Measurements from ENCODE around the gene ADH6.

ADH6 gene

DNA sequence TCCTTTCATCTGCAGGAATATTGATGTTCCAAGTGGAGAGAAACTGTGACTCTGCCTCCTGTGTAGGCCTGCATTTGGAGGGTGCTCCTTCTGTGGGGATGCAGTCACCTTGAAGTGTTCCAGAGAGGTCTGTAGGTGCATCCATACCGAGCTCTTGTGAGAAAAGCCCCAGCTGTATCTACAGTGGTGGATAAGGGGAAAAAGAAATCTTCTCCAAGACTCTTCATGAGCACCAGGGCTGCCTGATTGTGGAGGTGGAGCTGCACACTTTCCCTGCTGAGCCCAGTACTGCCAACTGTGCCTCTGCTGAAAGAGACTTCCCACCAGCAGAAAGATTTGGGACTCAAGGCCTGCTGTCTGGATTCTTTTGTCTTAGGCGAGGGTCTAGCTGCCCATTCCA is 39.9 kb downstream of the ADH6 start:
- TF ChIP-seq, protein P1, sequence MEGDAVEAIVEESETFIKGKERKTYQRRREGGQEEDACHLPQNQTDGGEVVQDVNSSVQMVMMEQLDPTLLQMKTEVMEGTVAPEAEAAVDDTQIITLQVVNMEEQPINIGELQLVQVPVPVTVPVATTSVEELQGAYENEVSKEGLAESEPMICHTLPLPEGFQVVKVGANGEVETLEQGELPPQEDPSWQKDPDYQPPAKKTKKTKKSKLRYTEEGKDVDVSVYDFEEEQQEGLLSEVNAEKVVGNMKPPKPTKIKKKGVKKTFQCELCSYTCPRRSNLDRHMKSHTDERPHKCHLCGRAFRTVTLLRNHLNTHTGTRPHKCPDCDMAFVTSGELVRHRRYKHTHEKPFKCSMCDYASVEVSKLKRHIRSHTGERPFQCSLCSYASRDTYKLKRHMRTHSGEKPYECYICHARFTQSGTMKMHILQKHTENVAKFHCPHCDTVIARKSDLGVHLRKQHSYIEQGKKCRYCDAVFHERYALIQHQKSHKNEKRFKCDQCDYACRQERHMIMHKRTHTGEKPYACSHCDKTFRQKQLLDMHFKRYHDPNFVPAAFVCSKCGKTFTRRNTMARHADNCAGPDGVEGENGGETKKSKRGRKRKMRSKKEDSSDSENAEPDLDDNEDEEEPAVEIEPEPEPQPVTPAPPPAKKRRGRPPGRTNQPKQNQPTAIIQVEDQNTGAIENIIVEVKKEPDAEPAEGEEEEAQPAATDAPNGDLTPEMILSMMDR (IDR thresholded peaks at IDR 0.05; ENCODE audit: borderline replicate concordance, control extremely low read depth, extremely low read depth, insufficient read depth, missing control alignments) = no peak
- in situ Hi-C loops (cut with MboI; ENCODE audit: low sequenced_read_pairs, unreplicated experiment) = no loop called here
- DNase-seq (ENCODE audit: low spot score) = no peak

DNA sequence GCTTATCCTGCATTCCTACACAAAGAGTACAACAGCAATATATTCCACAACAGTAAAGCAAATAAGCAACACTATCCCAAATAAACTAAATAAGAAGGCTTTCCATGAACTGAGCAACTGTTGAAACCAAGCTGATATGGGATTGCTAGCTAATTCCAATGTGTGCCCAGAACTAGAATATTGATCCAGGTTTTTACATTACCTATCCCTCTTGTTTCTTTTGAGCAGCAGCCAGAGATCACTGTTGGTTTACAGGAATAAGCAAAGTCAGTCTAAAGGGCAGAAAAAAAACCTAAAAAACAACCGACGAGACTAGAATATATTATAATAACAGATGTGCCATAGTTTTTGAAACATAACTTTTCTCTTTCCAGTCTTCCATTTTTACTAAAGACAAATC is 52.5 kb downstream of the ADH6 start:
- TF ChIP-seq, protein P1 (IDR thresholded peaks at IDR 0.05; ENCODE audit: borderline replicate concordance, control extremely low read depth, extremely low read depth, insufficient read depth, missing control alignments) = no peak
- DNase-seq (ENCODE audit: low spot score) = no peak
- in situ Hi-C loops (cut with MboI; ENCODE audit: low sequenced_read_pairs, unreplicated experiment) = no loop called here

DNA sequence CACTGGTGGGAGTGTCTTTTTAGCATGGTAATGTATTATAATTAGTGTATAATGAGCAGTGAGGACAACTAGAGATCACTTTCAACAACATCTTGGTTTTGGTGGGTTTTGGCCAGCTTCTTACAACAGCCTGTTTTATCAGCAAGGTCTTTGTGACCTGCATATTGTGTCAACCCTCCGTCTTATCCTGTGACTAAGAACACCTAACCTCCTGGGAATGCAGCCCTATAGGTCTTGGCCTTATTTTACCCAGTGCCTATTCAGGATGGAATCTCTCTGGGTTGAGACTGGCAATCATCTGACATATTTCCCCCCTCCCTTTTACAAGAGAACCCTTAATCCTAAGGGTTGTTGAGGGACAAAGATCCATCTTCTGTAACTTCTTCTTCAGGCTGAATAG is 53.1 kb downstream of the ADH6 start:
- in situ Hi-C loops (cut with MboI; ENCODE audit: low sequenced_read_pairs, unreplicated experiment) = no loop called here
- DNase-seq (ENCODE audit: low spot score) = no peak

DNA sequence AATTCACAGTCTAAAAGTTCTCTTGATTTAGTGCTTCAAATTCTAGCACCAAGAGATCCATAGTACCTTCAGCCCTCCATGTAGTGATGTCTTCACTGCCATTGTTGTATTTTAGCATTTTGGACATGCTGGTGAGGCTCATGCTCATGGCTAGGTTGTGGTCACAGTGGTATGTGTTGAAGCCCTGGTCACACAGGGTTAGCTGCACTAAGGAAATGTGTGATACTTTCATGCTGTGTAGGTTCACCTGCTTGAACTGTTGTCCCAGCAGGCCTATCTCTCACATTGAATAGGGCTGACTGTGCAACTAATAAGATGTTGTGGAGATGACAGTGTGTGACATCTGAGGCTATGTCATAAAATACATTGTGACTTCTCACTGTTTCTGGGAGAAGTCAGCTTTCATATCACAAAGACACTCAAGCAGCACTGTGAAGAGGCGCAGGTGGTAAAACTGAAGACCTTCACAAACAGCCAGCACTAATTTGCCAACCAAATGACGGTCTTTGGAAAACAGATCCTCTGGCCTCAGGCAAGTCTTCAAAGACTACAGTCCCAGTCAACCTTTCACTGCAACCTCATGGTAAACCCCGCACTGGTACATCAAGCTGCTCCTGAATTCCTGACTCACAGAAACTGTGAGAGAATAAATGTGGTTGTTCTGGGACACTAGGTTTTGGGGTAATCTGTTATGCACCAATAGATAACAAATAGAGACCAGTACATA is 57.5 kb downstream of the ADH6 start:
- TF ChIP-seq, protein P1 (IDR thresholded peaks at IDR 0.05; ENCODE audit: borderline replicate concordance, control extremely low read depth, extremely low read depth, insufficient read depth, missing control alignments) = no peak
- no peak for DNase-seq (ENCODE audit: low spot score)
- in situ Hi-C loops (cut with MboI; ENCODE audit: low sequenced_read_pairs, unreplicated experiment) = no loop called here

More for the DNA sequence above, 53.1 kb downstream of the ADH6 start:
- TF ChIP-seq, protein P1 (IDR thresholded peaks at IDR 0.05; ENCODE audit: borderline replicate concordance, control extremely low read depth, extremely low read depth, insufficient read depth, missing control alignments) = no peak

DNA sequence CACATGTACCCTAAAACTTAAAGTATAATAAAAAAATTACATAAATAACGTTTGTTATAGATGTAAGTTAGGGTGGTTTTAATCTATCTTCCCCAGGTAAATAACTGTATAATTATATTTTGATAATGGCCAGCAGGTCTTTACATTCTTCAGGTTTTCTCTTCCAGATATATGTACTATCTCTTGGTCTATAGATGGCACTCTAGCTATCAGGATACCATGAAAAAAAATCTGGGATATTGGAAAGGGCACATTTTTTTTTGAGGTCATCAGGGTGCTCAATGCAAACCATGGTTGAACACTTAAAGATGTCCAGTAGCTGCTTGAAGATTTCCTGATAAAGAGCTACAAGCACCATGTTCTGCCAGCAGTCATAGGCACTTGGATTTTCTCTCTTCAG is 59.3 kb downstream of the ADH6 start:
- DNase-seq (ENCODE audit: low spot score) = no peak
- in situ Hi-C loops (cut with MboI; ENCODE audit: low sequenced_read_pairs, unreplicated experiment) = no loop called here
- TF ChIP-seq, protein P1 (IDR thresholded peaks at IDR 0.05; ENCODE audit: borderline replicate concordance, control extremely low read depth, extremely low read depth, insufficient read depth, missing control alignments) = no peak

DNA sequence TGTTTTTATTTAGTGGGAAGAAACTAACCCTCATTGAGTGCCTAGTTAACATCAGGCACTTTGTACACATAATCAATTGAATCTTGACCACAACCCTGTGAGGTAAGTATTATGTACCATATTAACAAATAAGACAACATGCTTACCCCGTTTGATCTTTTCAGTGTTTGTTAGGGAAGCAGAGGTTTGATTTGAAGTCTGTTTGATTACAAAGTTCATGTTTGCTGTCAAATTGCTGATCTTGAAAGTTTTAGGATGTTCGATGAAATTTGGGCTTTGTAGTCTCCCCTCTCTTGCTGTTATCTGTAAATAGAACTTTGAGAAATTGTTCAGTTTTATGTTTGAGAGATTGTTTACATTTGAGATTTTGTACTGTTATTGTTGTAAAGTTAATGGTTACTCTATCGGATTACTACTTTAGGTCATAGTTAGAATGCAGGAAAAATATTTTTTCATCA is 61.5 kb downstream of the ADH6 start:
- no peak for DNase-seq (ENCODE audit: low spot score)
- in situ Hi-C loops (cut with MboI; ENCODE audit: low sequenced_read_pairs, unreplicated experiment) = no loop called here
- TF ChIP-seq, protein P1 (IDR thresholded peaks at IDR 0.05; ENCODE audit: borderline replicate concordance, control extremely low read depth, extremely low read depth, insufficient read depth, missing control alignments) = no peak

Data from GM13976 (cell line).